Activated B cell treated with CpG ODN at 0.5 μM for 24 hours (primary cell): Measurements from ENCODE around the gene CD81. TPM values are rescaled to one million over a fixed set of nuclear protein-coding genes. Genes with fewer than 3 reads are reported as not detected.

ENCODE experiments used
- ATAC-seq: fragments of 200-7000 bp; cut with Tn5 transposase; one replicate; pipeline ENCODE4 v1.10.0; 2021; ENCODE audit warnings: low read depth, mild to moderate bottlenecking, moderate library complexity
- CTCF ChIA-PET: fragments of 350-600 bp; sonication (Branson Sonifier 250); formaldehyde crosslinking; loops from one replicate; lab custom pipeline; 2021; ENCODE audit warnings: antibody characterized with exemption; lab: Charles Lee
- POLR2A ChIA-PET: fragments of 350-600 bp; sonication (Branson Sonifier 250); formaldehyde crosslinking; loops from one replicate; lab custom pipeline; 2021; ENCODE audit warnings: antibody characterized with exemption; lab: Charles Lee
- DNase-seq: peaks from one replicate; pipeline ENCODE4 v3.0.0; 2022
- H3K27ac Mint-ChIP-seq: one replicate; pipeline ENCODE4 v1.8.0; 2020; ENCODE audit warnings: mixed read lengths
- H3K27me3 Mint-ChIP-seq: one replicate; pipeline ENCODE4 v1.8.0; 2021; ENCODE audit warnings: mixed read lengths
- H3K36me3 Mint-ChIP-seq: one replicate; pipeline ENCODE4 v1.8.0; 2021; ENCODE audit warnings: low read depth, mixed read lengths
- H3K4me1 Mint-ChIP-seq: one replicate; pipeline ENCODE4 v1.8.0; 2021; ENCODE audit warnings: mixed read lengths
- H3K4me3 Mint-ChIP-seq: one replicate; pipeline ENCODE4 v1.8.0; 2020; ENCODE audit warnings: mild to moderate bottlenecking, mixed read lengths
- H3K9me3 Mint-ChIP-seq: one replicate; pipeline ENCODE4 v1.8.0; 2020; ENCODE audit warnings: mixed read lengths
- CTCF ChIP-seq: fragments of 200-600 bp; IDR thresholded peaks from one replicate; pipeline ENCODE4 v1.8.0; 2022; ENCODE audit warnings: antibody characterized with exemption, mild to moderate bottlenecking
- intact Hi-C: fragments of 100-400 bp; cut with micrococcal nuclease; formaldehyde crosslinking; loops from one replicate; pipeline ENCODE4 v1.15.1; 2024
- total RNA-seq: library from RNA; stranded (reverse); gene quantifications from 2 replicates; pipeline ENCODE4 v1.2.3, GENCODE V29; 2022

Gene CD81
- total RNA-seq, 1 donor from 2014 or later, result 132 TPM

DNA sequence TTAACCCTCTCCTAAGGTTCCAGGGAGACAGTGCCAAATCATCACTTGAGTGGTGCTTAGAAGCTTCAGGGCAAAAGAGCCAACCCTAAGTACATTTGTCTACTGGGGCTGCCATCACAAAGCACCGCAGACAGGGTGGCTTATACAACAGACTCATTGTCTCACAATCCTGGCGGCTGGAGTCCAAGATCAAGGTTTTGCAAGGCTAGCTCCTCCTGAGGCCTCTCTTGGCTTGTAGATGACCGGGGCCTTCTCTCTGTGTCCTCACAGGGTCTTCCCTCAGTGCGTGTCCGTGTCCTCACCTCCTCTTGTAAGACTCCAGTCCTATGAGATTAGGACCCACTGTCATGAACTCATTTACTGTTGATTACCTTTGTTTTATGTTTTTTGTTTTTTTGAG is 34.1 kb upstream of the CD81 start:
- no peak for DNase-seq
- intact Hi-C loops, result no loop called here
- Mint-ChIP-seq H3K36me3 (no peaks in the 10 kb centered on the region), H3K9me3 (peaks cover 8% of the 10 kb centered on the region), H3K4me3 (no peak overlapping the region), H3K4me1 (peaks cover 4% of the 10 kb centered on the region), H3K27ac (no peak overlapping the region), H3K27me3 (no peaks in the 10 kb centered on the region)
- ATAC-seq, result no peak
- ChIA-PET POLR2A (interaction anchor here (0.6 kb wide), 1 partner anchor 642 kb away, joined by 3 read pairs; no protein-coding TSS in a partner anchor), CTCF (no interaction called here)
- TF ChIP-seq CTCF, result no peak

GRCh38 chr11:2343502-2343901 is 33.6 kb upstream of the CD81 start:
- TF ChIP-seq CTCF, result no peak
- intact Hi-C loops, result no loop called here
- peaks cover 8% of the 10 kb centered on the region for H3K9me3 Mint-ChIP-seq
- H3K27me3 Mint-ChIP-seq, result no peaks in the 10 kb centered on the region
- no peak for ATAC-seq
- DNase-seq, result no peak
- H3K36me3 Mint-ChIP-seq, result no peaks in the 10 kb centered on the region
- ChIA-PET POLR2A (interaction anchor here (0.6 kb wide), 1 partner anchor 643 kb away, joined by 3 read pairs; no protein-coding TSS in a partner anchor), CTCF (no interaction called here)
- no peak overlapping the region for H3K27ac Mint-ChIP-seq
- no peak overlapping the region for H3K4me3 Mint-ChIP-seq
- H3K4me1 Mint-ChIP-seq, result peaks cover 4% of the 10 kb centered on the region

GRCh38 chr11:2345050-2345449 is 32.1 kb upstream of the CD81 start:
- no peaks in the 10 kb centered on the region for H3K4me1 Mint-ChIP-seq
- peaks cover 13% of the 10 kb centered on the region for H3K9me3 Mint-ChIP-seq
- ATAC-seq (no peak), DNase-seq (no peak)
- H3K27ac Mint-ChIP-seq, result no peak overlapping the region
- ChIA-PET POLR2A (no interaction called here), CTCF (no interaction called here)
- intact Hi-C loops, result no loop called here
- H3K36me3 Mint-ChIP-seq, result no peaks in the 10 kb centered on the region
- no peak for TF ChIP-seq CTCF
- H3K4me3 Mint-ChIP-seq, result no peak overlapping the region
- H3K27me3 Mint-ChIP-seq, result no peaks in the 10 kb centered on the region

GRCh38 chr11:2346014-2346413 is 31.1 kb upstream of the CD81 start:
- Mint-ChIP-seq H3K4me1 (no peaks in the 10 kb centered on the region), H3K4me3 (no peak overlapping the region), H3K27ac (no peak overlapping the region), H3K9me3 (peaks cover 13% of the 10 kb centered on the region), H3K27me3 (no peaks in the 10 kb centered on the region), H3K36me3 (no peaks in the 10 kb centered on the region)
- ChIA-PET CTCF (no interaction called here), POLR2A (no interaction called here)
- ATAC-seq (no peak), DNase-seq (no peak)
- no peak for TF ChIP-seq CTCF
- intact Hi-C loops, result no loop called here

DNA sequence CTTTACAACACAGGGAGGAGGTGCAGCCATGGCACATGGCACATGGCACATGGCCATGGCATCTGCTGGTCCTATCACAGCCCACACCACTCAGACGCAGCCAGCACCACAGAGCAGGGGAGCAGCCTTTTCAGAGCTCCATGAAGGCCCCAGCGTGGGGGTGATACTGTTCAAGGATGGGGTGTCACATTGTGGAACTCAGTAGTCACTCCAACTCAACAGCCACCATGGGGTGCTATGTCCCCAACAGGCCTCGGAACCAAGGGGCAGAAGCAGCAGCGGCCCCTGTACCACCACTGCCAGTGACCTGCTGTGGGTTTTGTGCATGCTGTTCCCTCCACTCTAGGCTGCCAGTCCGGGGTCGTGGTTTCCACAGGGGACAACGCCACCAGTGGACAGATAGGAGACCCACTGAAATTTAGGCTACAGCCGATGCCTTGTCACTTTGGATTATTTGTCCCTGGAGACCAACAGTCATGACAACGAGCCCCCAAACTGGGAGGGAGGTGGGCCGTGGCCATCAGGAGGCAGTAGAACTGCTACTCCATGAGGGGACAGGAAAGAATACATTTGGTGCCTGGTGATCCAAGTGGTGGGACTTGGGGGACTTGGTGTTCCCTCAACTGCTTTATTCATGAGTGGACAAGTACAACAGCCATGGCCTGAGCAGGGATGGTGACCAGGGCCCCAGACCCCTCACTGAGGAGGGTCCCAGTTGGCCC is 30.4 kb upstream of the CD81 start:
- no peak overlapping the region for H3K4me3 Mint-ChIP-seq
- ChIA-PET CTCF (no interaction called here), POLR2A (no interaction called here)
- H3K4me1 Mint-ChIP-seq, result no peaks in the 10 kb centered on the region
- TF ChIP-seq CTCF, result no peak
- no peak for DNase-seq
- H3K27me3 Mint-ChIP-seq, result no peaks in the 10 kb centered on the region
- intact Hi-C loops, result no loop called here
- no peaks in the 10 kb centered on the region for H3K36me3 Mint-ChIP-seq
- peaks cover 13% of the 10 kb centered on the region for H3K9me3 Mint-ChIP-seq
- no peak overlapping the region for H3K27ac Mint-ChIP-seq
- no peak for ATAC-seq
